A673 (cell line): Measurements from ENCODE around the gene STXBP2. TPM values are rescaled to one million over a fixed set of nuclear protein-coding genes. Genes with fewer than 3 reads are reported as not detected.

Source experiments
- BruUV-seq: library from RNA; stranded (reverse); fragments of 400-500 nt; replicated peaks from 2 replicates; lab custom pipeline; 2021; lab: Mats Ljungman, UMichigan
- CTCF ChIA-PET: fragments of 300-600 bp; sonication (Branson Sonifier 250); formaldehyde crosslinking; loops from one replicate; lab custom pipeline; 2022; ENCODE audit warnings: antibody characterized with exemption; lab: Charles Lee
- POLR2A ChIA-PET: fragments of 300-600 bp; sonication (Branson Sonifier 250); formaldehyde crosslinking; loops from one replicate; lab custom pipeline; 2022; ENCODE audit warnings: antibody characterized with exemption; ENCODE audit not compliant: low non-redundant PET; lab: Charles Lee
- DNase-seq: peaks from one replicate; pipeline ENCODE4 v3.0.0-alpha.2; 2015; ENCODE audit warnings: low spot score
- H3K27ac ChIP-seq: fragments of 200-600 bp; sonication (generic); 2 replicates; pipeline ENCODE4 v1.5.1; 2016; ENCODE audit warnings: mixed run types, low read depth, mild to moderate bottlenecking, mixed read lengths, antibody characterized with exemption, low read length; ENCODE audit not compliant: poor library complexity, severe bottlenecking
- H3K27me3 ChIP-seq: fragments of 200-600 bp; sonication (generic); replicated peaks from 2 replicates; pipeline ENCODE4 v1.6.1; 2017; ENCODE audit warnings: mixed run types, low read depth, mild to moderate bottlenecking, mixed read lengths, antibody characterized with exemption, low read length; ENCODE audit not compliant: insufficient read depth, poor library complexity
- H3K36me3 ChIP-seq: fragments of 200-600 bp; sonication (generic); 2 replicates; pipeline ENCODE4 v1.6.1; 2016; ENCODE audit warnings: mixed run types, mild to moderate bottlenecking, mixed read lengths, antibody characterized with exemption, low read length; ENCODE audit not compliant: insufficient read depth, poor library complexity, severe bottlenecking
- H3K4me1 ChIP-seq: fragments of 200-600 bp; sonication (generic); 2 replicates; pipeline ENCODE4 v1.6.1; 2017; ENCODE audit warnings: mixed run types, mild to moderate bottlenecking, mixed read lengths, antibody characterized with exemption, low read length; ENCODE audit not compliant: insufficient read depth, poor library complexity, severe bottlenecking
- H3K4me3 ChIP-seq: fragments of 200-600 bp; sonication (generic); 2 replicates; pipeline ENCODE4 v1.5.1; 2016; ENCODE audit warnings: low read depth, mixed run types, mild to moderate bottlenecking, mixed read lengths, low read length; ENCODE audit not compliant: poor library complexity, severe bottlenecking
- H3K9me3 ChIP-seq: fragments of 200-600 bp; sonication (generic); 2 replicates; pipeline ENCODE4 v1.6.1; 2016; ENCODE audit warnings: mixed run types, low read depth, mild to moderate bottlenecking, mixed read lengths, antibody characterized with exemption, low read length; ENCODE audit not compliant: poor library complexity, severe bottlenecking
- EZH2 ChIP-seq: fragments of 200-600 bp; sonication (generic); IDR thresholded peaks from 2 replicates; pipeline ENCODE4 v1.6.1; 2017; ENCODE audit warnings: borderline replicate concordance, low read depth, mild to moderate bottlenecking, mixed read lengths, antibody characterized with exemption, low read length; ENCODE audit not compliant: poor library complexity, severe bottlenecking
- intact Hi-C: fragments of 100-400 bp; cut with micrococcal nuclease; formaldehyde crosslinking; loops from one replicate; pipeline ENCODE4 v1.10.0; 2022; ENCODE audit not compliant: unreplicated experiment
- total RNA-seq: library from RNA; stranded (reverse); gene quantifications from 2 replicates; pipeline ENCODE4 v1.2.3, GENCODE V29; 2021
- TF ChIP-seq, protein P1 (sequence below): fragments of 300-800, 200-600 bp; sonication (generic); conservative IDR thresholded peaks from 2 replicates; pipeline ENCODE4 v1.5.1; 2017; ENCODE audit warnings: low read depth, mild to moderate bottlenecking, antibody characterized with exemption, low read length, moderate library complexity, mixed read lengths

STXBP2 gene
- total RNA-seq, 1 experiment from 2014 or later: 49.8 TPM

DNA sequence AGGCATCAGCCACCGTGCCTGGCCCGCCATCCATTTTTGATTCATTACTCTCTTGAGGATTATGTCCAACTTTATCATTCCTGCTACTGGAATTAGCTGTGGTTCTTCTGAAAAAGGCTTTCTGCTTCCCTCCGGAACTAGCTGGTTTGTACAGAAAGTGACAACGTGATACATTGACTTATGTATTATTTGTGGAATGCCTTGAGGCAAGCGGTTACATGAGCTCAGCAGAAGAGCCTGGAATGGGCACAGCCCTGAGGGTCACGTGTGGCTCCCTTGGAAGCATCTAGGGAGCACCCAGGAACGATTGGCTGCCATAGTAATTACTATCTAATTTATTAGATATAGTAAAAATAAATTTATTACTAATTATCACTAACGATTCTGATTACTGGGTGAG, 17.5 kb downstream of the STXBP2 start:
- Histone ChIP-seq H3K27ac (no peak overlapping the region), H3K4me1 (no peaks in the 10 kb centered on the region), H3K27me3 (no peaks in the 10 kb centered on the region), H3K9me3 (no peaks in the 10 kb centered on the region), H3K36me3 (no peaks in the 10 kb centered on the region), H3K4me3 (no peak overlapping the region)
- ChIA-PET CTCF (interaction anchor here (1.0 kb wide), 1 partner anchor 26 kb away, joined by 3 read pairs; the partner anchor contains the start of gene TRAPPC5), POLR2A (no interaction called here)
- no peak for TF ChIP-seq EZH2
- TF ChIP-seq, protein P1, sequence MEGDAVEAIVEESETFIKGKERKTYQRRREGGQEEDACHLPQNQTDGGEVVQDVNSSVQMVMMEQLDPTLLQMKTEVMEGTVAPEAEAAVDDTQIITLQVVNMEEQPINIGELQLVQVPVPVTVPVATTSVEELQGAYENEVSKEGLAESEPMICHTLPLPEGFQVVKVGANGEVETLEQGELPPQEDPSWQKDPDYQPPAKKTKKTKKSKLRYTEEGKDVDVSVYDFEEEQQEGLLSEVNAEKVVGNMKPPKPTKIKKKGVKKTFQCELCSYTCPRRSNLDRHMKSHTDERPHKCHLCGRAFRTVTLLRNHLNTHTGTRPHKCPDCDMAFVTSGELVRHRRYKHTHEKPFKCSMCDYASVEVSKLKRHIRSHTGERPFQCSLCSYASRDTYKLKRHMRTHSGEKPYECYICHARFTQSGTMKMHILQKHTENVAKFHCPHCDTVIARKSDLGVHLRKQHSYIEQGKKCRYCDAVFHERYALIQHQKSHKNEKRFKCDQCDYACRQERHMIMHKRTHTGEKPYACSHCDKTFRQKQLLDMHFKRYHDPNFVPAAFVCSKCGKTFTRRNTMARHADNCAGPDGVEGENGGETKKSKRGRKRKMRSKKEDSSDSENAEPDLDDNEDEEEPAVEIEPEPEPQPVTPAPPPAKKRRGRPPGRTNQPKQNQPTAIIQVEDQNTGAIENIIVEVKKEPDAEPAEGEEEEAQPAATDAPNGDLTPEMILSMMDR: no peak
- no peak for DNase-seq
- no TSS peak for BruUV-seq
- intact Hi-C loops: loop anchor here (5.0 kb wide), 1 partner anchor 148 kb away; no protein-coding TSS in a partner anchor

DNA sequence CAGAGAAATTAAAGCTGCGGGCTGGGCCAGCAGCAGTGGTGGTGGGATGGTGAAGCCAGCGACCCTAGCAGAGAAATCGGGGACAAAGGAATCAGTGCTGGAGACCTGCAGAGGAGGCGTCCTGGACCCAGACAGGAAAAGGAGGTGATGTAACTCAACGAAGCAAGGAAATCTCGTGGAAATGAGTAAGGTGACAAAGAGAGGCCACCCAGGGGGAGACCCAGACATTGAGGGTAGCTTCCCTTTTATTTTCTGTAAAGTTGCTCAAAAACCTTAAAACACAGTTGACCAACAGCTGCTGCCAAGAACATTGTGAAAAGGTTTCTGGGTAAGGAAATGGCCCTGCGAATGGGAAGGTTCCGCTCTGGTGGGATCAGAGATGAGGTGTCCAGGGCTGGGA, 18.7 kb downstream of the STXBP2 start:
- Histone ChIP-seq H3K4me1 (no peaks in the 10 kb centered on the region), H3K36me3 (no peaks in the 10 kb centered on the region), H3K27me3 (no peaks in the 10 kb centered on the region), H3K4me3 (no peak overlapping the region), H3K9me3 (no peaks in the 10 kb centered on the region), H3K27ac (no peak overlapping the region)
- TF ChIP-seq EZH2: no peak
- TF ChIP-seq, protein P1: no peak
- no peak for DNase-seq
- BruUV-seq: no TSS peak
- intact Hi-C loops: no loop called here
- ChIA-PET CTCF (interaction anchor here (0.6 kb wide), 1 partner anchor 10 kb away, joined by 4 read pairs; no protein-coding TSS in a partner anchor), POLR2A (no interaction called here)

DNA sequence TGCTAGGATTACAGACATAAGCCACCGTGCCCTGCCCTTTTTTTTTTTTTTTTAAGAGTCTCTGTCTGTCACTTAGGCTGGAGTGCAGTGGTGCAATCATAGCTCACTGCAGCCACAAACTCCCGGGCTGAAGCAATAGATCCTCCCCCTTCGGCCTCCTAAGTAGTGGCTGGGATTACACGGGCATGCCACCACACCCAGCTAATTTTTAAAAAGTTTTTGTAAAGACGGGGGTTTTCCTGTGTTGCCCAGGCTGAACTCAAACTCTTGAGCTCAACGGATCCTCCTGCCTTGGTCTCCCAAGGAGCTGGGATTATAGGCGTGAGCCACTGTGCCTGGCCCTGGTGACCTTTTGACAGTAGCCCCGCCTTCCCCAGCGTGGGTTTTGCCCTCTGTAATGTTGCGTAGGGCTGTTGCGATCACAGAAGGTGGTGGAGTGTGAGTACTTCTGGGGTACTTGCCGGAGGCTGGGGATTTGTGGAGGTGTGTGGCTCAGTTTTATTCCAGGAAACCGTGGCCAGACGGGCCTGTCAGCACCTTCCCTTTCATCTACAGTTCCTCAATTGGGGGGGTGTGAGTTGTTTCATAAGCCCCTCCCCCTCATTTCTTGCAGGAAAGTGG, 20.3 kb downstream of the STXBP2 start:
- TF ChIP-seq, protein P1: no peak
- TF ChIP-seq EZH2: no peak
- ChIA-PET CTCF (interaction anchor here (0.6 to 0.7 kb wide), 2 partner anchors 9 to 15 kb away, joined by 3 to 4 read pairs; no protein-coding TSS in a partner anchor), POLR2A (no interaction called here)
- Histone ChIP-seq H3K27ac (no peak overlapping the region), H3K9me3 (no peaks in the 10 kb centered on the region), H3K36me3 (no peaks in the 10 kb centered on the region), H3K4me1 (no peaks in the 10 kb centered on the region), H3K27me3 (no peaks in the 10 kb centered on the region), H3K4me3 (no peak overlapping the region)
- DNase-seq: no peak
- BruUV-seq: no TSS peak
- intact Hi-C loops: no loop called here
